ENCODE data around the gene FMOD. TPM values are rescaled to one million over a fixed set of nuclear protein-coding genes. Genes with fewer than 3 reads are reported as not detected.
A peak's percentile ranks its signal among the peaks of the same experiment; 100 is the strongest.

The FMOD gene
- total RNA-seq, 1 experiment from 2014 or later, result 2.2 TPM

- no peaks in the 10 kb centered on the region for H3K36me3 ChIP-seq (ENCODE audit: insufficient read depth, low read length)
- peak overlapping the region; percentile 49 for H3K4me2 ChIP-seq (ENCODE audit: low read depth, low read length, poor library complexity, severe bottlenecking)
- peaks cover 22% of the 10 kb centered on the region for H3K4me1 ChIP-seq (ENCODE audit: low read length)
- DNase-seq, result peak; percentile 52
- no peaks in the 10 kb centered on the region for H4K20me1 ChIP-seq (ENCODE audit: insufficient read depth, low read depth, low read length)
- peak overlapping the region; percentile 21; the same call in 1 of the 2 replicates for H3K27ac ChIP-seq (ENCODE audit: low read length)
- no peaks in the 10 kb centered on the region for H3K79me2 ChIP-seq (ENCODE audit: low read length)
- H3K9ac ChIP-seq (ENCODE audit: low read length), result peak overlapping the region; percentile 33
- H3K9me3 ChIP-seq (ENCODE audit: low read length), result no peaks in the 10 kb centered on the region
- no peaks in the 10 kb centered on the region for H3K9me2 ChIP-seq (replicated peaks; ENCODE audit: insufficient read depth, low read length)
- H3K4me3 ChIP-seq (ENCODE audit: low read length), result peak overlapping the region; percentile 26; the same call in 1 of the 2 replicates
- H3K27me3 ChIP-seq (ENCODE audit: low read length), result no peaks in the 10 kb centered on the region
- H2AFZ ChIP-seq (ENCODE audit: low read length), result peak overlapping the region; percentile 38
These were observed 29.7 kb upstream of the FMOD start for GRCh38 chr1:203380420-203381150.

DNA sequence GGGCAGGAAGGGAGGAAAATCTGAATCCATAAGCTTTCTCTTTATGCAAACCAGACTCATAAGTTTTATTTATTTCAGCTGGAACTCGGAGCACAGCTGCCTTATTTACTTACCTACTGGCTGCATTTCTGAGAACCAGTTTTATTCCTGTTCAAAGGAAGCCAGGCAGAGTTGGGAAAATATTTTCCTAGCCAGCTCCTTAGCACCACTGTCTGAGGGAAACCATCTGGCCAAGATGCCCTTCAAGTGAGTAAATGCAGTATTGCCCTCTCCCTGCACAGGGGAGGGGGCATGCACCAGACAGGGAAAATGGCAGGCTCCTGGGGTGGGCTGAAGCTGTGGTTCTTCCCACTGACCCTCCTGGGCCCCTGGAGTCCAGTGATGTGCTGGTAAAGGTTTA is 28.9 kb upstream of the FMOD start:
- H4K20me1 ChIP-seq (ENCODE audit: insufficient read depth, low read depth, low read length), result no peaks in the 10 kb centered on the region
- H3K27ac ChIP-seq (ENCODE audit: low read length), result no peak overlapping the region
- peak; percentile 23 for DNase-seq
- H3K4me2 ChIP-seq (ENCODE audit: low read depth, low read length, poor library complexity, severe bottlenecking), result no peak overlapping the region
- H2AFZ ChIP-seq (ENCODE audit: low read length), result no peak overlapping the region
- H3K36me3 ChIP-seq (ENCODE audit: insufficient read depth, low read length), result no peaks in the 10 kb centered on the region
- H3K4me3 ChIP-seq (ENCODE audit: low read length), result no peak overlapping the region
- H3K27me3 ChIP-seq (ENCODE audit: low read length), result no peaks in the 10 kb centered on the region
- no peak overlapping the region for H3K9ac ChIP-seq (ENCODE audit: low read length)
- H3K9me2 ChIP-seq (replicated peaks; ENCODE audit: insufficient read depth, low read length), result no peaks in the 10 kb centered on the region
- peaks cover 22% of the 10 kb centered on the region for H3K4me1 ChIP-seq (ENCODE audit: low read length)
- H3K9me3 ChIP-seq (ENCODE audit: low read length), result no peaks in the 10 kb centered on the region
- no peaks in the 10 kb centered on the region for H3K79me2 ChIP-seq (ENCODE audit: low read length)

- Histone ChIP-seq H3K36me3 (ENCODE audit: insufficient read depth, low read length) (no peaks in the 10 kb centered on the region), H3K79me2 (ENCODE audit: low read length) (no peaks in the 10 kb centered on the region), H3K9me2 (replicated peaks; ENCODE audit: insufficient read depth, low read length) (no peaks in the 10 kb centered on the region), H3K27ac (ENCODE audit: low read length) (no peak overlapping the region), H3K9ac (ENCODE audit: low read length) (no peak overlapping the region), H3K9me3 (ENCODE audit: low read length) (no peaks in the 10 kb centered on the region), H4K20me1 (ENCODE audit: insufficient read depth, low read depth, low read length) (no peaks in the 10 kb centered on the region), H2AFZ (ENCODE audit: low read length) (no peak overlapping the region), H3K4me3 (ENCODE audit: low read length) (no peak overlapping the region), H3K4me1 (ENCODE audit: low read length) (peaks cover 22% of the 10 kb centered on the region), H3K27me3 (ENCODE audit: low read length) (no peaks in the 10 kb centered on the region), H3K4me2 (ENCODE audit: low read depth, low read length, poor library complexity, severe bottlenecking) (no peak overlapping the region)
- DNase-seq, result peak; percentile 29
These were observed 27.8 kb upstream of the FMOD start for GRCh38 chr1:203378556-203379245.

- Histone ChIP-seq H3K4me3 (ENCODE audit: low read length) (no peak overlapping the region), H3K36me3 (ENCODE audit: insufficient read depth, low read length) (no peaks in the 10 kb centered on the region), H3K27ac (ENCODE audit: low read length) (no peak overlapping the region), H3K9me3 (ENCODE audit: low read length) (no peaks in the 10 kb centered on the region), H4K20me1 (ENCODE audit: insufficient read depth, low read depth, low read length) (no peaks in the 10 kb centered on the region), H3K4me1 (ENCODE audit: low read length) (peaks cover 17% of the 10 kb centered on the region), H2AFZ (ENCODE audit: low read length) (no peak overlapping the region), H3K27me3 (ENCODE audit: low read length) (no peaks in the 10 kb centered on the region), H3K79me2 (ENCODE audit: low read length) (no peaks in the 10 kb centered on the region), H3K4me2 (ENCODE audit: low read depth, low read length, poor library complexity, severe bottlenecking) (no peak overlapping the region), H3K9ac (ENCODE audit: low read length) (no peak overlapping the region), H3K9me2 (replicated peaks; ENCODE audit: insufficient read depth, low read length) (no peaks in the 10 kb centered on the region)
- no peak for DNase-seq
These were observed 23.1 kb upstream of the FMOD start for GRCh38 chr1:203373991-203374390.

DNA sequence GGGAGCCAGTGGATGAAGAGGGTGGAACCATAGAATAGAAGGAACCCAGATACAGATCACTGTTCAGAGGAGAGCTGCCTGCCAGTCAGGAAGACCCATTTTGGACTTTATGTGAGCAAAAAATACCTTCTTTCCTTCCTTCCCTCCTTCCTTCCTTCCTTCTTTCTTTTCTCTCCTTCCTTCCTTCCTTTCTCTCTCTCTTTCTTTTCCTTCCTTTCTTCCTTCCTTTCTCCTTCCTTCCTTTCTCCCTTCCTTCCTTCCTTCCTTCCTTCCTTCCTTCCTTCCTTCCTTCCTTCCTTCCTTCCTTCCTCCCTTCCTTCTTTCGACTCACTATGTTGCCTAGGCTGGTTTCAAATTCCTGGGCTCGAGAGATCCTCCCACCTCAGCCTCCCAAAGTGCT is 22.1 kb upstream of the FMOD start:
- peaks cover 25% of the 10 kb centered on the region for H3K4me1 ChIP-seq (ENCODE audit: low read length)
- no peak overlapping the region for H3K4me3 ChIP-seq (ENCODE audit: low read length)
- H4K20me1 ChIP-seq (ENCODE audit: insufficient read depth, low read depth, low read length), result no peaks in the 10 kb centered on the region
- H3K36me3 ChIP-seq (ENCODE audit: insufficient read depth, low read length), result no peaks in the 10 kb centered on the region
- H3K79me2 ChIP-seq (ENCODE audit: low read length), result no peaks in the 10 kb centered on the region
- H3K27me3 ChIP-seq (ENCODE audit: low read length), result no peaks in the 10 kb centered on the region
- no peak for DNase-seq
- no peaks in the 10 kb centered on the region for H3K9me3 ChIP-seq (ENCODE audit: low read length)
- no peak overlapping the region for H3K4me2 ChIP-seq (ENCODE audit: low read depth, low read length, poor library complexity, severe bottlenecking)
- H3K9me2 ChIP-seq (replicated peaks; ENCODE audit: insufficient read depth, low read length), result no peaks in the 10 kb centered on the region
- no peak overlapping the region for H3K9ac ChIP-seq (ENCODE audit: low read length)
- H2AFZ ChIP-seq (ENCODE audit: low read length), result no peak overlapping the region
- no peak overlapping the region for H3K27ac ChIP-seq (ENCODE audit: low read length)

- Histone ChIP-seq H3K9ac (ENCODE audit: low read length) (no peak overlapping the region), H3K27ac (ENCODE audit: low read length) (no peak overlapping the region), H4K20me1 (ENCODE audit: insufficient read depth, low read depth, low read length) (no peaks in the 10 kb centered on the region), H3K4me2 (ENCODE audit: low read depth, low read length, poor library complexity, severe bottlenecking) (no peak overlapping the region), H2AFZ (ENCODE audit: low read length) (no peak overlapping the region), H3K36me3 (ENCODE audit: insufficient read depth, low read length) (no peaks in the 10 kb centered on the region), H3K4me3 (ENCODE audit: low read length) (no peak overlapping the region), H3K4me1 (ENCODE audit: low read length) (peaks cover 38% of the 10 kb centered on the region), H3K79me2 (ENCODE audit: low read length) (no peaks in the 10 kb centered on the region), H3K9me2 (replicated peaks; ENCODE audit: insufficient read depth, low read length) (no peaks in the 10 kb centered on the region), H3K9me3 (ENCODE audit: low read length) (no peaks in the 10 kb centered on the region), H3K27me3 (ENCODE audit: low read length) (no peaks in the 10 kb centered on the region)
- DNase-seq, result peak; percentile 35
These were observed 20.4 kb upstream of the FMOD start for GRCh38 chr1:203371288-203371687.

GRCh38 chr1:203369666-203370065 is 18.7 kb upstream of the FMOD start:
- Histone ChIP-seq H3K9me3 (ENCODE audit: low read length) (no peaks in the 10 kb centered on the region), H3K27me3 (ENCODE audit: low read length) (no peaks in the 10 kb centered on the region), H3K27ac (ENCODE audit: low read length) (no peak overlapping the region), H3K9ac (ENCODE audit: low read length) (no peak overlapping the region), H3K4me3 (ENCODE audit: low read length) (no peak overlapping the region), H3K79me2 (ENCODE audit: low read length) (no peaks in the 10 kb centered on the region), H3K4me2 (ENCODE audit: low read depth, low read length, poor library complexity, severe bottlenecking) (no peak overlapping the region), H3K9me2 (replicated peaks; ENCODE audit: insufficient read depth, low read length) (no peaks in the 10 kb centered on the region), H3K4me1 (ENCODE audit: low read length) (peaks cover 46% of the 10 kb centered on the region), H4K20me1 (ENCODE audit: insufficient read depth, low read depth, low read length) (no peaks in the 10 kb centered on the region), H2AFZ (ENCODE audit: low read length) (no peak overlapping the region), H3K36me3 (ENCODE audit: insufficient read depth, low read length) (no peaks in the 10 kb centered on the region)
- no peak for DNase-seq

GRCh38 chr1:203368624-203369451 is 17.9 kb upstream of the FMOD start:
- Histone ChIP-seq H2AFZ (ENCODE audit: low read length) (no peak overlapping the region), H3K27me3 (ENCODE audit: low read length) (no peaks in the 10 kb centered on the region), H3K36me3 (ENCODE audit: insufficient read depth, low read length) (no peaks in the 10 kb centered on the region), H3K9me2 (replicated peaks; ENCODE audit: insufficient read depth, low read length) (no peaks in the 10 kb centered on the region), H3K27ac (ENCODE audit: low read length) (no peak overlapping the region), H3K9me3 (ENCODE audit: low read length) (no peaks in the 10 kb centered on the region), H3K4me2 (ENCODE audit: low read depth, low read length, poor library complexity, severe bottlenecking) (no peak overlapping the region), H3K4me1 (ENCODE audit: low read length) (peaks cover 55% of the 10 kb centered on the region), H3K79me2 (ENCODE audit: low read length) (no peaks in the 10 kb centered on the region), H3K9ac (ENCODE audit: low read length) (no peak overlapping the region), H4K20me1 (ENCODE audit: insufficient read depth, low read depth, low read length) (no peaks in the 10 kb centered on the region), H3K4me3 (ENCODE audit: low read length) (no peak overlapping the region)
- DNase-seq, result no peak

All from Karpas-422 (cell line).